ENCODE data around the gene UNC5CL. TPM values are rescaled to one million over a fixed set of nuclear protein-coding genes. Genes with fewer than 3 reads are reported as not detected.

UNC5CL gene
- total RNA-seq, 1 donor from 2014 or later = 1.4 TPM

DNA sequence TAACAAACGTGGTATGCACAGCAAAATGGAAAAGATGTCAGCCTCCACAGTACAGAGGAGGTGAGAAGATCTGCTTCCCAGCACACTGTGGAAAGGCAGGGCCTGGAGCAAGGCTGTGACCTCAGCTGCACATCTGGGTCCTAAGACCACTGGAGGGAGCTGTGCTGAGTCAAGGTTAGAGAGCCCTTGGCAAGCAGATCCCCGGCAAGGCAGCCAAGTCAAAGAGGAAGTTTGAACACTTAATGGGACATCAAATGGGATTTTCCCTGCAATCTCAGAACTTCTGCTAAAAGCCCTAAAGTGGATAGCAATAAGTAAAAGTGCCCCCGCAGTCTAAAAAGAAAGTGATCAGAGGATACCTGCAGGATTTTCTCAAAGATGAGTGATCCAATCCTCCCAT lies 39.5 kb downstream of the UNC5CL start:
- no peaks in the 10 kb centered on the region for H3K27me3 ChIP-seq
- H3K36me3 ChIP-seq = no peaks in the 10 kb centered on the region
- DNase-seq = no peak
- peak; percentile 84 for ATAC-seq
- H3K4me3 ChIP-seq = no peak overlapping the region
- TF ChIP-seq, protein P1, sequence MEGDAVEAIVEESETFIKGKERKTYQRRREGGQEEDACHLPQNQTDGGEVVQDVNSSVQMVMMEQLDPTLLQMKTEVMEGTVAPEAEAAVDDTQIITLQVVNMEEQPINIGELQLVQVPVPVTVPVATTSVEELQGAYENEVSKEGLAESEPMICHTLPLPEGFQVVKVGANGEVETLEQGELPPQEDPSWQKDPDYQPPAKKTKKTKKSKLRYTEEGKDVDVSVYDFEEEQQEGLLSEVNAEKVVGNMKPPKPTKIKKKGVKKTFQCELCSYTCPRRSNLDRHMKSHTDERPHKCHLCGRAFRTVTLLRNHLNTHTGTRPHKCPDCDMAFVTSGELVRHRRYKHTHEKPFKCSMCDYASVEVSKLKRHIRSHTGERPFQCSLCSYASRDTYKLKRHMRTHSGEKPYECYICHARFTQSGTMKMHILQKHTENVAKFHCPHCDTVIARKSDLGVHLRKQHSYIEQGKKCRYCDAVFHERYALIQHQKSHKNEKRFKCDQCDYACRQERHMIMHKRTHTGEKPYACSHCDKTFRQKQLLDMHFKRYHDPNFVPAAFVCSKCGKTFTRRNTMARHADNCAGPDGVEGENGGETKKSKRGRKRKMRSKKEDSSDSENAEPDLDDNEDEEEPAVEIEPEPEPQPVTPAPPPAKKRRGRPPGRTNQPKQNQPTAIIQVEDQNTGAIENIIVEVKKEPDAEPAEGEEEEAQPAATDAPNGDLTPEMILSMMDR (IDR thresholded peaks at IDR 0.05) = peak; percentile 42
- intact Hi-C loops (cut with DNase I) = no loop called here
- no peak overlapping the region for H3K27ac ChIP-seq
- H3K9me3 ChIP-seq = no peaks in the 10 kb centered on the region
- H3K4me1 ChIP-seq = peaks cover 12% of the 10 kb centered on the region

- DNase-seq = no peak
- no peak overlapping the region for H3K27ac ChIP-seq
- intact Hi-C loops (cut with DNase I) = no loop called here
- H3K27me3 ChIP-seq = no peaks in the 10 kb centered on the region
- H3K9me3 ChIP-seq = no peaks in the 10 kb centered on the region
- no peak overlapping the region for H3K4me3 ChIP-seq
- no peak for ATAC-seq
- TF ChIP-seq, protein P1 (IDR thresholded peaks at IDR 0.05) = no peak
- H3K36me3 ChIP-seq = no peaks in the 10 kb centered on the region
- H3K4me1 ChIP-seq = peaks cover 12% of the 10 kb centered on the region
Observed at GRCh38 chr6:40998661-40999060, 40.4 kb downstream of the UNC5CL start.

DNA sequence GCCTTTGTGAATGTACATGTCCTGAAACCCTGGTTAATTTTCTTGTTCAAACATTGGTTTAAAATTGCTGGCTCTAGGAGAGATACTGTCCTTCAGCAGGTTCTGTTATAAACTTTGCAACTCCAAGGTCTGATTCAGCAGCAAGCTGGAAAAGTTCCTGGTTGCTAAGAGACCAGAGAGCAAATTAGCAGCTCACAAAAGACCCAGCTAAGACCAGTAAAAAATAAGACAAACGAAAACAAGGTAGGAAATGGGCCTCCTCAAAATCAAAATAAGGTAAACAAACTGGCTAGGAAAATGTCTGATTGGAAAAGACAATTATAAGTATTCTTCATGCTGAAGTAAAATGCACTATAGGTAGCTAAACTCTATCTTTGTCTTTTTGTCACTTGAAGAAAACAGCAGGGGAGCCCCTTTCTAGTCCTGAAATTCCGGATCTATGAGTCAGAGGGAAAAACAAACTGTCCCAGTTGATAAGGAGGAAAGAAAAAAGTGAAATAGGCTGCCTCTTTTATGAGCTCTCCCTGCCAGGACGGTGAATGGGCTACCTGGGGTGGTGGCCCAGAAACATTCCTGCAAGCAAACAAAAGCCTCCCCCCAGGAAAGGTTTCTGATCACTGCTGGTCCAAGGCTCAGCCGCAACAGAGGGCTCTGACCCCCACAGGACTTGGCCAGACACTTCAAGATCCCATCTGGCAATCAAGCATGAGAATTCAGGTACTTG lies 41.6 kb downstream of the UNC5CL start:
- Histone ChIP-seq H3K4me3 (no peak overlapping the region), H3K27ac (peak overlapping the region; percentile 65), H3K27me3 (no peaks in the 10 kb centered on the region), H3K4me1 (peaks cover 12% of the 10 kb centered on the region), H3K36me3 (no peaks in the 10 kb centered on the region), H3K9me3 (no peaks in the 10 kb centered on the region)
- ATAC-seq = peak; percentile 40
- DNase-seq = no peak
- intact Hi-C loops (cut with DNase I) = no loop called here
- TF ChIP-seq, protein P1 (IDR thresholded peaks at IDR 0.05) = no peak

GRCh38 chr6:40996591-40997233 lies 42.3 kb downstream of the UNC5CL start:
- H3K27ac ChIP-seq = peak overlapping the region; percentile 65
- H3K27me3 ChIP-seq = no peaks in the 10 kb centered on the region
- H3K4me3 ChIP-seq = no peak overlapping the region
- TF ChIP-seq, protein P1 (IDR thresholded peaks at IDR 0.05) = no peak
- H3K4me1 ChIP-seq = peaks cover 12% of the 10 kb centered on the region
- no peaks in the 10 kb centered on the region for H3K36me3 ChIP-seq
- intact Hi-C loops (cut with DNase I) = no loop called here
- DNase-seq (no peak), ATAC-seq (peak; percentile 29)
- H3K9me3 ChIP-seq = no peaks in the 10 kb centered on the region

- no peak overlapping the region for H3K4me3 ChIP-seq
- H3K27ac ChIP-seq = no peak overlapping the region
- peaks cover 8% of the 10 kb centered on the region for H3K4me1 ChIP-seq
- no peaks in the 10 kb centered on the region for H3K36me3 ChIP-seq
- H3K9me3 ChIP-seq = no peaks in the 10 kb centered on the region
- no peak for DNase-seq
- TF ChIP-seq, protein P1 (IDR thresholded peaks at IDR 0.05) = no peak
- no peaks in the 10 kb centered on the region for H3K27me3 ChIP-seq
- intact Hi-C loops (cut with DNase I) = no loop called here
- ATAC-seq = no peak
Observed at GRCh38 chr6:40992746-40993145, 46.3 kb downstream of the UNC5CL start.
